GM23338 (cell line): ENCODE data around the gene WIPF1. TPM values are rescaled to one million over a fixed set of nuclear protein-coding genes. Genes with fewer than 3 reads are reported as not detected.

ENCODE experiments used
- ATAC-seq: fragments of 200-7000 bp; cut with Tn5 transposase; 3 replicates; pipeline ENCODE4 v1.9.1; 2020
- DNase-seq: peaks from one replicate; pipeline ENCODE4 v3.0.0-alpha.2; 2015; ENCODE audit warnings: low spot score
- H2AFZ ChIP-seq: fragments of 200-600 bp; sonication (generic); 2 replicates; pipeline ENCODE4 v1.8.0; 2016; ENCODE audit warnings: antibody characterized with exemption, mild to moderate bottlenecking, moderate library complexity
- H3F3A ChIP-seq: fragments of 200-600 bp; sonication (generic); replicated peaks from 2 replicates; pipeline ENCODE4 v1.8.0; 2017; ENCODE audit warnings: antibody characterized with exemption, mixed run types, low read depth
- H3K27ac ChIP-seq: fragments of 200-600 bp; sonication (generic); 2 replicates; pipeline ENCODE4 v1.6.1; 2016; ENCODE audit warnings: low read depth
- H3K27me3 ChIP-seq: fragments of 200-600 bp; sonication (generic); 2 replicates; pipeline ENCODE4 v1.8.0; 2016; ENCODE audit warnings: mild to moderate bottlenecking, mixed run types, moderate library complexity; ENCODE audit not compliant: insufficient read depth
- H3K36me3 ChIP-seq: fragments of 200-600 bp; sonication (generic); 2 replicates; pipeline ENCODE4 v1.8.0; 2016; ENCODE audit warnings: mild to moderate bottlenecking; ENCODE audit not compliant: insufficient read depth
- H3K4me1 ChIP-seq: fragments of 200-600 bp; sonication (generic); 2 replicates; pipeline ENCODE4 v1.8.0; 2016; ENCODE audit warnings: mild to moderate bottlenecking, moderate library complexity; ENCODE audit not compliant: insufficient read depth
- H3K4me2 ChIP-seq: fragments of 200-600 bp; sonication (generic); 2 replicates; pipeline ENCODE4 v1.7.1; 2017; ENCODE audit warnings: mixed run types
- H3K4me3 ChIP-seq: fragments of 200-600 bp; sonication (generic); 2 replicates; pipeline ENCODE4 v1.6.1; 2016; ENCODE audit warnings: mixed run types
- H3K79me2 ChIP-seq: fragments of 200-600 bp; sonication (generic); replicated peaks from 2 replicates; pipeline ENCODE4 v1.8.0; 2017; ENCODE audit warnings: mild to moderate bottlenecking; ENCODE audit not compliant: insufficient read depth
- H3K9me2 ChIP-seq: fragments of 200-600 bp; sonication (generic); 2 replicates; pipeline ENCODE4 v1.8.0; 2017; ENCODE audit not compliant: insufficient read depth
- H4K20me1 ChIP-seq: fragments of 200-600 bp; sonication (generic); replicated peaks from 2 replicates; pipeline ENCODE4 v1.8.0; 2017; ENCODE audit warnings: mild to moderate bottlenecking; ENCODE audit not compliant: insufficient read depth
- H3K27ac Mint-ChIP-seq: 2 replicates; pipeline ENCODE4 v1.8.0; 2020; ENCODE audit warnings: inconsistent platforms, mild to moderate bottlenecking, moderate library complexity, mixed read lengths
- H3K27me3 Mint-ChIP-seq: 3 replicates; pipeline ENCODE4 v1.8.0; 2022; ENCODE audit warnings: low read depth, mild to moderate bottlenecking, moderate library complexity, mixed read lengths, inconsistent platforms; ENCODE audit not compliant: insufficient read depth, poor library complexity
- H3K36me3 Mint-ChIP-seq: 3 replicates; pipeline ENCODE4 v1.8.0; 2021; ENCODE audit warnings: low read depth, mild to moderate bottlenecking, inconsistent platforms, moderate library complexity, mixed read lengths
- H3K4me1 Mint-ChIP-seq: 3 replicates; pipeline ENCODE4 v1.8.0; 2020; ENCODE audit warnings: mild to moderate bottlenecking, inconsistent platforms, mixed read lengths
- H3K4me3 Mint-ChIP-seq: 3 replicates; pipeline ENCODE4 v1.8.0; 2021; ENCODE audit warnings: moderate library complexity, mild to moderate bottlenecking, inconsistent platforms, mixed read lengths
- H3K9me3 Mint-ChIP-seq: 3 replicates; pipeline ENCODE4 v1.8.0; 2020; ENCODE audit warnings: moderate library complexity, mild to moderate bottlenecking, inconsistent platforms, mixed read lengths
- CREB1 ChIP-seq: fragments of 250-450 bp; sonication (Bioruptor Pico); IDR thresholded peaks from 2 replicates; pipeline ENCODE4 v1.5.0; 2020; ENCODE audit warnings: low read depth, mild to moderate bottlenecking, moderate library complexity
- EZH2 ChIP-seq: fragments of 200-600 bp; sonication (generic); IDR thresholded peaks from one replicate; pipeline ENCODE4 v1.8.0; 2017; ENCODE audit warnings: antibody characterized with exemption, mild to moderate bottlenecking, low read depth; ENCODE audit not compliant: unreplicated experiment
- JUNB ChIP-seq: IDR thresholded peaks from one replicate; pipeline ENCODE4 v1.6.1; 2016; ENCODE audit warnings: antibody characterized with exemption; ENCODE audit not compliant: unreplicated experiment
- NANOG ChIP-seq: IDR thresholded peaks from 2 replicates; pipeline ENCODE4 v1.6.1; 2016; ENCODE audit warnings: antibody characterized with exemption, borderline replicate concordance
- POLR2AphosphoS5 ChIP-seq: IDR thresholded peaks from 2 replicates; pipeline ENCODE4 v1.6.1; 2016; ENCODE audit warnings: antibody characterized with exemption, low read depth
- STAT1 ChIP-seq: IDR thresholded peaks from one replicate; pipeline ENCODE4 v1.6.1; 2016; ENCODE audit warnings: antibody characterized with exemption; ENCODE audit not compliant: unreplicated experiment
- ZNF114 ChIP-seq: fragments of 250-450 bp; sonication (Bioruptor Pico); IDR thresholded peaks from 2 replicates; pipeline ENCODE4 v1.5.0; 2020; ENCODE audit warnings: mild to moderate bottlenecking, moderate library complexity
- ZNF331 ChIP-seq: fragments of 250-450 bp; sonication (Bioruptor Pico); IDR thresholded peaks from 2 replicates; pipeline ENCODE4 v1.5.0; 2020; ENCODE audit warnings: low read depth, mild to moderate bottlenecking, moderate library complexity
- polyA plus RNA-seq: library from polyadenylated mRNA; unstranded; fragments of >200 nt; fragmentation: Nextera tagmentation; extraction: Ambion mirVana; gene quantifications from 2 replicates; pipeline ENCODE4 v1.2.1, GENCODE V29; 2016
- total RNA-seq: library from RNA; depleted of rRNA; stranded (reverse); fragments of >200 nt; shearing (Covaris generic); gene quantifications from 2 replicates; pipeline ENCODE4 v1.2.3, GENCODE V29; 2014
- TF ChIP-seq, protein P1 (sequence below): IDR thresholded peaks from one replicate; pipeline ENCODE4 v1.6.1; 2018; ENCODE audit warnings: antibody characterized with exemption; ENCODE audit not compliant: unreplicated experiment
- TF ChIP-seq, protein P2 (sequence below), 2 experiments: fragments of 200-600 bp in 1 of 2; sonication (generic) in 1 of 2; conservative IDR thresholded peaks; 2 replicates each; pipeline versions ENCODE4 v1.5.1 to v1.6.1; 2016 to 2017; ENCODE audit warnings: antibody characterized with exemption in 2 of 2, low read depth in 2 of 2, mild to moderate bottlenecking in 2 of 2, moderate library complexity in 1 of 2
- TF ChIP-seq, protein P3 (sequence below): IDR thresholded peaks from 2 replicates; pipeline ENCODE4 v1.6.1; 2016; ENCODE audit warnings: antibody characterized with exemption

Gene WIPF1
- total and polyA plus RNA-seq, 2 experiments from 2014 or later: 3.0 to 6.0 TPM

- peaks cover 2% of the 10 kb centered on the region; the same call in 1 of the 3 replicates for H3K9me3 Mint-ChIP-seq
- Histone ChIP-seq H3K4me1 (peaks cover 5% of the 10 kb centered on the region; the same call in 1 of the 2 replicates), H3K4me2 (no peak overlapping the region), H3K4me3 (no peak overlapping the region), H3K79me2 (no peaks in the 10 kb centered on the region), H3K27me3 (no peaks in the 10 kb centered on the region), H3K36me3 (no peaks in the 10 kb centered on the region), H3K9me2 (no peaks in the 10 kb centered on the region), H3F3A (no peaks in the 10 kb centered on the region), H3K27ac (no peak overlapping the region), H4K20me1 (no peaks in the 10 kb centered on the region), H2AFZ (no peak overlapping the region)
- H3K27ac Mint-ChIP-seq: no peak overlapping the region
- no peak for DNase-seq
- peaks cover 3% of the 10 kb centered on the region for H3K27me3 Mint-ChIP-seq
- no peak overlapping the region for H3K4me3 Mint-ChIP-seq
- ATAC-seq: no peak
- H3K36me3 Mint-ChIP-seq: no peaks in the 10 kb centered on the region
- TF ChIP-seq, protein P1, sequence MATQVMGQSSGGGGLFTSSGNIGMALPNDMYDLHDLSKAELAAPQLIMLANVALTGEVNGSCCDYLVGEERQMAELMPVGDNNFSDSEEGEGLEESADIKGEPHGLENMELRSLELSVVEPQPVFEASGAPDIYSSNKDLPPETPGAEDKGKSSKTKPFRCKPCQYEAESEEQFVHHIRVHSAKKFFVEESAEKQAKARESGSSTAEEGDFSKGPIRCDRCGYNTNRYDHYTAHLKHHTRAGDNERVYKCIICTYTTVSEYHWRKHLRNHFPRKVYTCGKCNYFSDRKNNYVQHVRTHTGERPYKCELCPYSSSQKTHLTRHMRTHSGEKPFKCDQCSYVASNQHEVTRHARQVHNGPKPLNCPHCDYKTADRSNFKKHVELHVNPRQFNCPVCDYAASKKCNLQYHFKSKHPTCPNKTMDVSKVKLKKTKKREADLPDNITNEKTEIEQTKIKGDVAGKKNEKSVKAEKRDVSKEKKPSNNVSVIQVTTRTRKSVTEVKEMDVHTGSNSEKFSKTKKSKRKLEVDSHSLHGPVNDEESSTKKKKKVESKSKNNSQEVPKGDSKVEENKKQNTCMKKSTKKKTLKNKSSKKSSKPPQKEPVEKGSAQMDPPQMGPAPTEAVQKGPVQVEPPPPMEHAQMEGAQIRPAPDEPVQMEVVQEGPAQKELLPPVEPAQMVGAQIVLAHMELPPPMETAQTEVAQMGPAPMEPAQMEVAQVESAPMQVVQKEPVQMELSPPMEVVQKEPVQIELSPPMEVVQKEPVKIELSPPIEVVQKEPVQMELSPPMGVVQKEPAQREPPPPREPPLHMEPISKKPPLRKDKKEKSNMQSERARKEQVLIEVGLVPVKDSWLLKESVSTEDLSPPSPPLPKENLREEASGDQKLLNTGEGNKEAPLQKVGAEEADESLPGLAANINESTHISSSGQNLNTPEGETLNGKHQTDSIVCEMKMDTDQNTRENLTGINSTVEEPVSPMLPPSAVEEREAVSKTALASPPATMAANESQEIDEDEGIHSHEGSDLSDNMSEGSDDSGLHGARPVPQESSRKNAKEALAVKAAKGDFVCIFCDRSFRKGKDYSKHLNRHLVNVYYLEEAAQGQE: no peak
- TF ChIP-seq ZNF331 (no peak), CREB1 (CRISPR knock-in tag) (no peak), JUNB (no peak), ZNF114 (CRISPR knock-in tag) (no peak), EZH2 (no peak), POLR2AphosphoS5 (no peak), NANOG (no peak), STAT1 (no peak)
- TF ChIP-seq, protein P2, sequence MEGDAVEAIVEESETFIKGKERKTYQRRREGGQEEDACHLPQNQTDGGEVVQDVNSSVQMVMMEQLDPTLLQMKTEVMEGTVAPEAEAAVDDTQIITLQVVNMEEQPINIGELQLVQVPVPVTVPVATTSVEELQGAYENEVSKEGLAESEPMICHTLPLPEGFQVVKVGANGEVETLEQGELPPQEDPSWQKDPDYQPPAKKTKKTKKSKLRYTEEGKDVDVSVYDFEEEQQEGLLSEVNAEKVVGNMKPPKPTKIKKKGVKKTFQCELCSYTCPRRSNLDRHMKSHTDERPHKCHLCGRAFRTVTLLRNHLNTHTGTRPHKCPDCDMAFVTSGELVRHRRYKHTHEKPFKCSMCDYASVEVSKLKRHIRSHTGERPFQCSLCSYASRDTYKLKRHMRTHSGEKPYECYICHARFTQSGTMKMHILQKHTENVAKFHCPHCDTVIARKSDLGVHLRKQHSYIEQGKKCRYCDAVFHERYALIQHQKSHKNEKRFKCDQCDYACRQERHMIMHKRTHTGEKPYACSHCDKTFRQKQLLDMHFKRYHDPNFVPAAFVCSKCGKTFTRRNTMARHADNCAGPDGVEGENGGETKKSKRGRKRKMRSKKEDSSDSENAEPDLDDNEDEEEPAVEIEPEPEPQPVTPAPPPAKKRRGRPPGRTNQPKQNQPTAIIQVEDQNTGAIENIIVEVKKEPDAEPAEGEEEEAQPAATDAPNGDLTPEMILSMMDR (conservative IDR thresholded peaks at IDR 0.05; ENCODE audit: low read depth in 2 of 2): no peak
- TF ChIP-seq, protein P3, sequence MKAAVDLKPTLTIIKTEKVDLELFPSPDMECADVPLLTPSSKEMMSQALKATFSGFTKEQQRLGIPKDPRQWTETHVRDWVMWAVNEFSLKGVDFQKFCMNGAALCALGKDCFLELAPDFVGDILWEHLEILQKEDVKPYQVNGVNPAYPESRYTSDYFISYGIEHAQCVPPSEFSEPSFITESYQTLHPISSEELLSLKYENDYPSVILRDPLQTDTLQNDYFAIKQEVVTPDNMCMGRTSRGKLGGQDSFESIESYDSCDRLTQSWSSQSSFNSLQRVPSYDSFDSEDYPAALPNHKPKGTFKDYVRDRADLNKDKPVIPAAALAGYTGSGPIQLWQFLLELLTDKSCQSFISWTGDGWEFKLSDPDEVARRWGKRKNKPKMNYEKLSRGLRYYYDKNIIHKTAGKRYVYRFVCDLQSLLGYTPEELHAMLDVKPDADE: no peak
- H3K4me1 Mint-ChIP-seq: peaks cover 5% of the 10 kb centered on the region; the same call in 2 of the 3 replicates
Measured at GRCh38 chr2:174544156-174544555, 53.4 kb downstream of the WIPF1 start.
